PC-9 (cell line): ENCODE results near the gene UBE2C. TPM values are rescaled to one million over a fixed set of nuclear protein-coding genes. Genes with fewer than 3 reads are reported as not detected.
"Not testable (repeated sequence)": the region's sequence is repeated elsewhere in the genome, so short reads cannot be mapped to it uniquely, and the experiment has no call there.

Source experiments
- BruUV-seq: library from RNA; stranded (reverse); fragments of 400-500 nt; replicated peaks from 2 replicates; lab custom pipeline; 2021; lab: Mats Ljungman, UMichigan
- CTCF ChIA-PET: fragments of 300-600 bp; sonication (Branson Sonifier 250); formaldehyde crosslinking; loops from one replicate; lab custom pipeline; 2022; ENCODE audit warnings: antibody characterized with exemption; lab: Charles Lee
- POLR2A ChIA-PET: fragments of 300-600 bp; sonication (Branson Sonifier 250); formaldehyde crosslinking; loops from one replicate; lab custom pipeline; 2022; ENCODE audit warnings: antibody characterized with exemption; ENCODE audit not compliant: unreplicated experiment; lab: Charles Lee
- DNase-seq, 2 experiments: peaks; one replicate each; pipeline versions ENCODE4 v3.0.0 to v3.0.0-alpha.2; 2015 to 2022; ENCODE audit warnings: mixed read lengths in 1 of 2
- H2AFZ ChIP-seq: fragments of 200-600 bp; sonication (generic); 2 replicates; pipeline ENCODE4 v1.8.1; 2017; ENCODE audit warnings: antibody characterized with exemption
- H3F3A ChIP-seq: fragments of 200-600 bp; sonication (generic); 2 replicates; pipeline ENCODE4 v1.8.1; 2017; ENCODE audit warnings: antibody characterized with exemption, mild to moderate bottlenecking, low read depth; ENCODE audit not compliant: insufficient read depth
- H3K27ac ChIP-seq: fragments of 200-600 bp; sonication (generic); 2 replicates; pipeline ENCODE4 v1.6.1; 2016; ENCODE audit warnings: mixed run types
- H3K27me3 ChIP-seq: fragments of 200-600 bp; sonication (generic); 2 replicates; pipeline ENCODE4 v1.6.1; 2016; ENCODE audit warnings: low read depth, mixed run types; ENCODE audit not compliant: insufficient read depth
- H3K36me3 ChIP-seq: fragments of 200-600 bp; sonication (generic); 2 replicates; pipeline ENCODE4 v1.6.1; 2016; ENCODE audit warnings: low read depth, mixed run types
- H3K4me1 ChIP-seq: fragments of 200-600 bp; sonication (generic); replicated peaks from 2 replicates; pipeline ENCODE4 v1.6.1; 2016; ENCODE audit warnings: mixed run types; ENCODE audit not compliant: insufficient read depth
- H3K4me2 ChIP-seq: fragments of 200-600 bp; sonication (generic); 2 replicates; pipeline ENCODE4 v1.6.1; 2017; ENCODE audit warnings: mixed run types
- H3K4me3 ChIP-seq: fragments of 200-600 bp; sonication (generic); 2 replicates; pipeline ENCODE4 v1.6.1; 2016; ENCODE audit warnings: mixed run types
- H3K79me2 ChIP-seq: fragments of 200-600 bp; sonication (generic); 2 replicates; pipeline ENCODE4 v1.6.1; 2017; ENCODE audit warnings: low read depth, mixed run types
- H3K9me2 ChIP-seq: fragments of 200-600 bp; sonication (generic); 2 replicates; pipeline ENCODE4 v1.8.1; 2017; ENCODE audit warnings: mild to moderate bottlenecking; ENCODE audit not compliant: insufficient read depth
- H3K9me3 ChIP-seq: fragments of 200-600 bp; sonication (generic); 2 replicates; pipeline ENCODE4 v1.8.1; 2016; ENCODE audit warnings: low read depth; ENCODE audit not compliant: insufficient read depth
- H4K20me1 ChIP-seq: fragments of 200-600 bp; sonication (generic); 2 replicates; pipeline ENCODE4 v1.8.1; 2017; ENCODE audit not compliant: insufficient read depth
- EZH2 ChIP-seq: fragments of 200-600 bp; sonication (generic); IDR thresholded peaks from 2 replicates; pipeline ENCODE4 v1.8.0; 2017; ENCODE audit warnings: antibody characterized with exemption, low read depth
- intact Hi-C: fragments of 100-400 bp; cut with micrococcal nuclease; formaldehyde crosslinking; loops from one replicate; pipeline ENCODE4 v1.10.0; 2022; ENCODE audit not compliant: unreplicated experiment
- total RNA-seq: library from RNA; stranded (reverse); gene quantifications from 2 replicates; pipeline ENCODE4 v1.2.3, GENCODE V29; 2021
- TF ChIP-seq, protein P1 (sequence below): fragments of 200-600 bp; sonication (generic); conservative IDR thresholded peaks from 2 replicates; pipeline ENCODE4 v1.6.1; 2017; ENCODE audit warnings: mixed run types, antibody characterized with exemption, mild to moderate bottlenecking, moderate library complexity

Gene UBE2C
- total RNA-seq, 1 experiment from 2014 or later, result 207 TPM

- Histone ChIP-seq H3K4me1 (peaks cover 12% of the 10 kb centered on the region), H2AFZ (no peak within 1 kb of the TSS), H3K4me3 (no peak within 1 kb of the TSS), H3F3A (peaks cover 16% of the 10 kb centered on the region; the same call in 1 of the 2 replicates), H3K9me2 (no peaks in the 10 kb centered on the region), H3K4me2 (no peak within 1 kb of the TSS), H3K9me3 (no peaks in the 10 kb centered on the region), H3K36me3 (no peaks in the 10 kb centered on the region), H3K79me2 (no peaks in the 10 kb centered on the region), H4K20me1 (no peaks in the 10 kb centered on the region), H3K27me3 (no peaks in the 10 kb centered on the region), H3K27ac (no peak within 1 kb of the TSS)
- no peak for DNase-seq
- BruUV-seq, result no TSS peak
- no peak for TF ChIP-seq EZH2
- TF ChIP-seq, protein P1, sequence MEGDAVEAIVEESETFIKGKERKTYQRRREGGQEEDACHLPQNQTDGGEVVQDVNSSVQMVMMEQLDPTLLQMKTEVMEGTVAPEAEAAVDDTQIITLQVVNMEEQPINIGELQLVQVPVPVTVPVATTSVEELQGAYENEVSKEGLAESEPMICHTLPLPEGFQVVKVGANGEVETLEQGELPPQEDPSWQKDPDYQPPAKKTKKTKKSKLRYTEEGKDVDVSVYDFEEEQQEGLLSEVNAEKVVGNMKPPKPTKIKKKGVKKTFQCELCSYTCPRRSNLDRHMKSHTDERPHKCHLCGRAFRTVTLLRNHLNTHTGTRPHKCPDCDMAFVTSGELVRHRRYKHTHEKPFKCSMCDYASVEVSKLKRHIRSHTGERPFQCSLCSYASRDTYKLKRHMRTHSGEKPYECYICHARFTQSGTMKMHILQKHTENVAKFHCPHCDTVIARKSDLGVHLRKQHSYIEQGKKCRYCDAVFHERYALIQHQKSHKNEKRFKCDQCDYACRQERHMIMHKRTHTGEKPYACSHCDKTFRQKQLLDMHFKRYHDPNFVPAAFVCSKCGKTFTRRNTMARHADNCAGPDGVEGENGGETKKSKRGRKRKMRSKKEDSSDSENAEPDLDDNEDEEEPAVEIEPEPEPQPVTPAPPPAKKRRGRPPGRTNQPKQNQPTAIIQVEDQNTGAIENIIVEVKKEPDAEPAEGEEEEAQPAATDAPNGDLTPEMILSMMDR, result no peak
- CTCF ChIA-PET, result no interaction called here
- POLR2A ChIA-PET, result no interaction called here
- intact Hi-C loops, result no loop called here
These were observed 14.7 kb downstream of the UBE2C start, which contains the start of gene TNNC2 for GRCh38 chr20:45827030-45827652. Gene TNNC2 (minus strand): TSS chr20:45827312. CDS start chr20:45827248, 64 bp downstream.

DNA sequence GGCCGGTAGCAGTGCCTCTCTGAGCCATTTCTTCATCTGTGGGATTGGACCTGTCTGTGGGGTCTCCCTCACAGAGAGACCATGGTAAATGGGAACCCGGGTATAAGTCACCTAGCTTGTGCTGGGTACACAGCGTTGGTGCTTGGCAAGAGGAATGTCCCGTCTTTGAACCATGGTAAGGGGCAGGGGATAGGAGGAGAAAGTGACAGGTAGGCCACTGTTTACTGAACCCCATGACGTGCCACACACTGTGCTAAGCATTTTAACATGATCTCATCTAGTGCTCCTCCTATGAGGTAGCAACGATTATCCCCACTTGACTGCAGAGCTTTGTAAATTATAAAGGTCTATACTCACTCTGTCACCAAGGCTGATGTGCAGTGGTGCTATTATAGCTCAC, 15.3 kb downstream of the UBE2C start:
- intact Hi-C loops, result no loop called here
- BruUV-seq, result no TSS peak
- no peak for TF ChIP-seq EZH2
- TF ChIP-seq, protein P1, result no peak
- no peak overlapping the region for H3K27ac ChIP-seq
- H3K4me2 ChIP-seq, result no peak overlapping the region
- DNase-seq, result no peak
- H3K9me3 ChIP-seq, result no peaks in the 10 kb centered on the region
- peaks cover 10% of the 10 kb centered on the region; the same call in 1 of the 2 replicates for H3F3A ChIP-seq
- no peaks in the 10 kb centered on the region for H3K9me2 ChIP-seq
- H4K20me1 ChIP-seq, result no peaks in the 10 kb centered on the region
- no peak overlapping the region for H3K4me3 ChIP-seq
- peaks cover 6% of the 10 kb centered on the region for H3K4me1 ChIP-seq
- H3K79me2 ChIP-seq, result no peaks in the 10 kb centered on the region
- ChIA-PET CTCF (no interaction called here), POLR2A (no interaction called here)
- H3K27me3 ChIP-seq, result no peaks in the 10 kb centered on the region
- no peaks in the 10 kb centered on the region for H3K36me3 ChIP-seq
- H2AFZ ChIP-seq, result no peak overlapping the region

- BruUV-seq, result no TSS peak
- ChIA-PET CTCF (no interaction called here), POLR2A (interaction anchor here (0.6 kb wide), 1 partner anchor 116 kb away, joined by 5 read pairs; no protein-coding TSS in a partner anchor)
- 0 out of 2 replicates have a peak, but pooled peaks cover 4% of the 10 kb centered on the region for H3K4me1 ChIP-seq
- H3K4me2 ChIP-seq, result no peak overlapping the region
- no peaks in the 10 kb centered on the region for H3K9me3 ChIP-seq
- TF ChIP-seq, protein P1, result no peak
- TF ChIP-seq EZH2, result no peak
- DNase-seq, result no peak
- H3K36me3 ChIP-seq, result no peaks in the 10 kb centered on the region
- no peak overlapping the region for H3K27ac ChIP-seq
- H3K9me2 ChIP-seq, result no peaks in the 10 kb centered on the region
- H2AFZ ChIP-seq, result no peak overlapping the region
- no peaks in the 10 kb centered on the region for H3K79me2 ChIP-seq
- intact Hi-C loops, result no loop called here
- H3F3A ChIP-seq, result peaks cover 10% of the 10 kb centered on the region; the same call in 1 of the 2 replicates
- H3K4me3 ChIP-seq, result no peak overlapping the region
- no peaks in the 10 kb centered on the region for H4K20me1 ChIP-seq
- H3K27me3 ChIP-seq, result no peaks in the 10 kb centered on the region
These were observed 16.1 kb downstream of the UBE2C start for GRCh38 chr20:45828589-45828988.

- H3K27ac ChIP-seq, CTCF ChIA-PET, H3K9me3 ChIP-seq, H4K20me1 ChIP-seq, H3K79me2 ChIP-seq, H3K4me3 ChIP-seq, POLR2A ChIA-PET, H3K4me1 ChIP-seq, H3K4me2 ChIP-seq, BruUV-seq, intact Hi-C loops, DNase-seq, H2AFZ ChIP-seq, H3K27me3 ChIP-seq, H3K36me3 ChIP-seq, H3K9me2 ChIP-seq: not testable (repeated sequence)
- H3F3A ChIP-seq, result peaks cover 10% of the 10 kb centered on the region; the same call in 1 of the 2 replicates
These were observed 17.2 kb downstream of the UBE2C start for GRCh38 chr20:45829673-45830106.
